Epidermal melanocyte (primary cell): ENCODE results near the gene IPO9.
A peak's percentile ranks its signal among the peaks of the same experiment; 100 is the strongest.
"Not testable (repeated sequence)": the region's sequence is repeated elsewhere in the genome, so short reads cannot be mapped to it uniquely, and the experiment has no call there.

Experiments
- DNase-seq: peaks from one replicate; pipeline ENCODE4 v3.0.0; 2011; ENCODE audit warnings: low spot score; ENCODE audit not compliant: insufficient read length

The IPO9 gene

DNA sequence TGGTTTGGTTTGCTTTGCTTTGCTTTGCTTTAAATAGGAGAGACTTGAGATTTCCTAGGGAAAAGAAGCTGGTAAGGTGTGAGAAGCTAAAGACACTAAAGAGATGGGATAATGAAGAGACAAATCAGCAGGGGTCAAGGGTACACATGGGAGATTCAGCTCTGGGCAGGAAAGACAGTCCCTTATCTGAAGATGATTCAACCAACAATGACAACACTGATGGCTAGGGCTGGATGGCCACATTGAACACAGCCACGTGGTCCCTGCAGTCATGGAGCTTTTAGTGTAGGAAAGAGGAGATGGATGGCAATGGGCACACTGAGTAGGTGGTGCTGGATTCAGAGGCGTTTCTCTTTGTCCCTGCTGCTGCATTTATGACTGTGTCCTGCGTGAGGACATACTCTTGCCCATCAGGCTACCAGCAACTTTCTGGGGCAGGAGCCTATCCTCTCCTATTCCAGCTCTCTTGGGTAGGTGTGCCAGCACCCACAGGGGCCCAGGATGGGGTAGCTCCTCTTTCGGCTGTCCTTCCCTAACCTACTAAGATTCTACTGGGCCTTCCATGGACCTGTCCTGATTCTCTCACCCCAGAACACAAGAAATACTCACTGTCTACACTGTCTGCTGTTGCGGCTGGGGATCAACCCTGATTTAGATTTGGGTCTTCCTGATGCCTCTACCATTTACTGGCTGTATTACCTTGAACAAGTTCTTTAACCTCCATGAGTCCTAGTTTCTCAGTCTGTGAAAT, 58.3 kb downstream of the IPO9 start:
- no peak for DNase-seq

DNA sequence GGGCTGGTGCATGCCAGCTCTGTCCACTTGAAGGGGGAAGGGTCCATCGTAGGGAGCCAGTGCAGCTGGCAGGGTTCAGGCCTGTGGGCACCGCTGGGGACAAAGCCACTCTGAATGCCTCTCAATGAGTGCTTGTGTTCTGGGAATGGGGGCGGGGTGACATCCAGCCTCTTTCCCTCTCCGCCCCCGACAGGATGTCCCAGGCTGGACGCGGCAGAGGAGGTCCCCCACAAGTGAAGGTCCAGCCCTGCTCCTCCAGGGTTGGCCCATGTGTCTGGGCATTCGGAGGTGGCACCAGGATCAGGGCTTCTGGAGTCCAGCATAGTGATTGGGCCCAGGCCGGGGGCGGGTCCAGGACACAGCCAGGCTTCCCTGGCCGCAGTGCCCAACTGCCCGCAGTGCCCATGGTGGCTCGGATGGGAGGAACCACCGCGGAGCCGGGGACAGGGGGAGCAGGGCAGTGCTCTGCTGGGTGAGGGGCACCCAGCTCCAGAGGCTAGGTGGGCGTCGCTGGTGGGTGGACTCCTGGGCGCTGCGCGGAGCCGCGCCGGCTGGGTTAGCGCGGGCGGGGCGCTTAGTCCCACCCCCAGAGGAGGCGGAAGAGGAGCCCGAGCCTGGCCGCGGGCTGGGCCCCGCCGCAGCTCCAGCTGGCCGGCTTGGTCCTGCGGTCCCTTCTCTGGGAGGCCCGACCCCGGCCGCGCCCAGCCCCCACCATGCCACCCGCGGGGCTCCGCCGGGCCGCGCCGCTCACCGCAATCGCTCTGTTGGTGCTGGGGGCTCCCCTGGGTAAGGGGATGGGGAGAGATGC, 59.5 kb downstream of the IPO9 start, which contains the start of gene SHISA4:
Gene SHISA4 (plus strand): TSS at position 617 of the 808 bp plus-strand sequence. CDS start 97 bp downstream, at position 714.
- DNase-seq, result peak; percentile 89

DNA sequence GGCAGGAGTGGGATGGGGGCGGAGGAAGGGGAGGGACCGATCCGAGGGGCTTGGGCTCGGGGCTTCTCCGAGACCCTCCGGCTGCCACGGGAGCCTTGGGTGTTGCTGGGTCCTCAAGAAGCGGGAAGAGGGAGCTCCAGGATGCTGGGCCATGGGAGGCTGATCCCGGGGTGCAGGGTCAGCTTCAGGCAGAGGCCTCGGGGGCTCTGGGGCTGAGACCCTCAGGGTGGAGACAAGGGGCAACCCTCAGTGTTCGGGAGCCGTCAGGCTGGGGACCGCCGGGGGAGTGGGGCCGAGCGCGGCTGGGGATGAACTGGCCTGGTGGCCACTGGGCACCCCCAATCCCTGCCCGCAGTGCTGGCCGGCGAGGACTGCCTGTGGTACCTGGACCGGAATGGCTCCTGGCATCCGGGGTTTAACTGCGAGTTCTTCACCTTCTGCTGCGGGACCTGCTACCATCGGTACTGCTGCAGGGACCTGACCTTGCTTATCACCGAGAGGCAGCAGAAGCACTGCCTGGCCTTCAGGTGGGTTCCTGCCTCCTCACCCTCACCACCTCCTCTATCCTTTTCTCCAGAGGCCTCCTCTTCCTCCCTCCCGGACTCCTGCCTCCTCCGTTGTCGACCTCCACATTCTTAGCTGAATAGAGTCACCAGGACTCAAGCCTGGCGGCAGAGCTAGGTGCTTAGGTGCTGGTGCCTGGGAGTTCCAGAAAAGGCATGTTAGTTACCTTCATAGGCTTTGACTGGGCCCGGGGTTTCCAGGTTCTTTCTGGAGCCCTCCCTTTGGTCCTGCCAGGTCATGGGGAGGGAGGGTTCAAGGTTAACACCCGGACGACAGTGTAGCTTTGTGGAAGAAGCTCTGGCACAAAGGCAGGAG, 60.4 kb downstream of the IPO9 start:
- DNase-seq, result no peak

DNA sequence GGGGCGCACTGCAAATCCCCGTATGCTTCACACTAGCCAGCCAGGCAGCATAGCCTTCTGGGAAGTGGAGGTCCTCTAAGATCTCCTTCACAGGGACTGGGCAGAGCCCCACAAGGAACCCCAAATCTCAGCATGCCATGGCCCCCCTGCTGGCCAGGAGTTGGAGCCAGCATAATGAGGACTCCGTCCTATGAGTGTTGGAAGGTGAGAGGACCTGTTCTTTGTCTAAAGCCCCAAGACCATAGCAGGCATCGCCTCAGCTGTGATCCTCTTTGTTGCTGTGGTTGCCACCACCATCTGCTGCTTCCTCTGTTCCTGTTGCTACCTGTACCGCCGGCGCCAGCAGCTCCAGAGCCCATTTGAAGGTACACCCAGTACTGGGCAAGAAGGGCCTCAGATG, 61.3 kb downstream of the IPO9 start:
- no peak for DNase-seq

DNA sequence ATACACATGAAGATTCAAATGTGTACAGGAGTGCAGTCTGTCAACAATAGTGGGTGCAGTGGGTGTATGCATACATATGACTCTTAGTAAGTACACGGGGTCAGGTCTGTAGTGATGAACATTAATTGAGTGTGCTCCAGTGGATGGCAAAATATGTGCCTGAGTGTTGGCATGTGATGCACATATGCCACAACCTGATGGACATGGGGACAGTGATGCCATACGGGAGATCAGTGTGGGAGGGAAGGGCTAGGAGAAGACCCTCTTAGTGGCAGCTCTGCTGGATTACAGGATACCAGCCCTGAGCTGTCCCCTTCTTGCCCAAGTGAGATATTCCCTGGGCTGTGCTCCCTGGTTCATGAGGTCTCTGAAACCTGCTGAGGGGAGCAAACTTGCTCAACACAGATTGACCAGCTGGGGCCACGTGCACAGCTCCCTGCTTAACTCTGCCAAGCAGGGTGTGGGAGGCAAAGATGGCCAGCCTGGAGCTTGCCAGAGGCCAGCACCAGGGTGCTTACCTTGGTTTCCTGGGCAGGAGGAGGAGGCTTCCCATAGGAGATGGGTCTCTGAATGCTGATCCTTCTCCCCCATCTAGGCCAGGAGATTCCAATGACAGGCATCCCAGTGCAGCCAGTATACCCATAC, 62.0 kb downstream of the IPO9 start:
- DNase-seq, result no peak

DNA sequence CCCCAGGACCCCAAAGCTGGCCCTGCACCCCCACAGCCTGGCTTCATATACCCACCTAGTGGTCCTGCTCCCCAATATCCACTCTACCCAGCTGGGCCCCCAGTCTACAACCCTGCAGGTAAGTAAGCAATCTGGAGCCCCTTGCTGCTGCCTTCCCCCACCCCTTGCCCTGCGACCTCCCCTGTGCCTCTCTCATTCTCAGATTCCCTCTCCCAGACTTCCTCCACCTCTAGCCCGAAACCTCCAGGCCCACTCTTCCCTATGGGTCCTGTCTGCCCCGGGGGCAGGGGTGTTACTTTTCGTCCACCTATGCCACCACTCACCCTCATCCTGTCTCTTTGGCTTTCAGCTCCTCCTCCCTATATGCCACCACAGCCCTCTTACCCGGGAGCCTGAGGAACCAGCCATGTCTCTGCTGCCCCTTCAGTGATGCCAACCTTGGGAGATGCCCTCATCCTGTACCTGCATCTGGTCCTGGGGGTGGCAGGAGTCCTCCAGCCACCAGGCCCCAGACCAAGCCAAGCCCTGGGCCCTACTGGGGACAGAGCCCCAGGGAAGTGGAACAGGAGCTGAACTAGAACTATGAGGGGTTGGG, 62.6 kb downstream of the IPO9 start:
- DNase-seq, result no peak

DNA sequence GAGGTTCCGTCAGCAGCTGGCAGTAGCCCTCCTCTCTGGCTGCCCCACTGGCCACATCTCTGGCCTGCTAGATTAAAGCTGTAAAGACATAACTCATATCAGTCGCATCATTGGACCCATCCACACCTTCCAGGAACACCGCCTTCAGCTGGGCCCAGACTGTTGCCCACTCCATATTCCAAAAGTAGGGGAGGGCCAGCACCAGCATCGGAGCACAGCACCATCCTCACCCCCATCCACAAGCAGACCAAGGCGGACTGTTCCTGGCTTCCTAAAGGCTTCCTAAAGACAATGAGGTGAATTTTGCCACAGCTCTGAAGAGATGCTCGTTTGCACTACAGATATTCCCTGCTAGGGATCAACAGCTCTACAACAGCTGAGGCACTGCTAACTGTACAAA, 63.3 kb downstream of the IPO9 start:
- no peak for DNase-seq

DNA sequence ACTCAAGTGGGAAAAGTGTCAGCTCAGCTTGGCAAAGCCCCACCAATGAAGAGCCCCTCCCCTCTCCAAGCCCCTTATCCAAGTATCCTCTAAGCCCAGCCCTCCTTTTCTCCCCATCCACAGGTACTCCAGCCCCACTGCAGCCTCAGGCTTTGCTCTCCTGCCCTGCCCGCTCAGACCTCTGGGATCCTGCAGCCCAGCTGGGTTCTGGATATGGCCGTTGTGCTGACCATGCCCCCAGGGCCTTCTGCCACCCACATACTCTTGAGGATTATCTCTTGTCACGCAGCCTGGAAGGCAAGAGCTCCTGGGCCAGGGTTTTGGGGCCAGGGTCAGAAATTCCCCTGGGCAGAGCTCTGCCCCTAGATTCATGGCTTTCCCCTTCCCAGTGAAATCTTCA, 64.5 kb downstream of the IPO9 start:
- DNase-seq, result no peak

DNA sequence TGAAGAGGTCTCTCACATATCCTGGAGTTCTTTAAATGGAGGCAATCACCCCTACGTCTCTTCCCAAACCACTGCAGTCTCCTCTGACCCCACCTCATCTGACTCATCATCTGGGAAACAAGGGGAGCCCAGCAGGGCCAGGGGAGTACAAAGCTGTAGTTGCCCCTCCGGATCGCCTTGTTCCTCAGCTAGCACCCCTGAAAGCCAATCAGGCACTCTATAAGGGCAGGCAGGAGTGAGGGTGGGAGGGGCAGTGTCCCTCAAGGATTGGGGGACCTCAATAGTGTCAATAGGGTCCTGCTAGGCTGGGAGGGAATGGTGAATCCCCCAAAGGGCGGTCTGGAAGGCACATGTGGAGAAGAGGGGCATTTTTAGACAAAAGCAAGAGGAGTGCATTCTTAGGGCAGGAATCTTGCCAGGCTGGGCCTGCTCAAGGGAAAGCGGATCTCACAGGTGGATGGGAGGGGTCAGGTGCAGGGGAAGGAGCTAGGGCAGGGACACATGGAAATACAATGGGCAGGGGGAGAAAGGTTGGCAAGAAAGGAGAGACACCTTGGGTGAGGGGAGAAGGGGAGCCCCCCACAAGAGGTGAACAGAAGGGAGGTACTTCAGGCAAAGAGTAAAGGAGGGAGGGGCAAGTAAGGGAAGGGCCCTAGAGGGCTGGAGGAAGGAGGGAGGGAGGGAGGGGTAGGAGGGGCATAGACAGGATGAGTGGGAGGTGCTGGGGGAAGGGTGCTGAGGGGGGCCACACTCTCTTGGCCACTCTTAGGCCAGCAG, 65.6 kb downstream of the IPO9 start:
- no peak for DNase-seq

DNA sequence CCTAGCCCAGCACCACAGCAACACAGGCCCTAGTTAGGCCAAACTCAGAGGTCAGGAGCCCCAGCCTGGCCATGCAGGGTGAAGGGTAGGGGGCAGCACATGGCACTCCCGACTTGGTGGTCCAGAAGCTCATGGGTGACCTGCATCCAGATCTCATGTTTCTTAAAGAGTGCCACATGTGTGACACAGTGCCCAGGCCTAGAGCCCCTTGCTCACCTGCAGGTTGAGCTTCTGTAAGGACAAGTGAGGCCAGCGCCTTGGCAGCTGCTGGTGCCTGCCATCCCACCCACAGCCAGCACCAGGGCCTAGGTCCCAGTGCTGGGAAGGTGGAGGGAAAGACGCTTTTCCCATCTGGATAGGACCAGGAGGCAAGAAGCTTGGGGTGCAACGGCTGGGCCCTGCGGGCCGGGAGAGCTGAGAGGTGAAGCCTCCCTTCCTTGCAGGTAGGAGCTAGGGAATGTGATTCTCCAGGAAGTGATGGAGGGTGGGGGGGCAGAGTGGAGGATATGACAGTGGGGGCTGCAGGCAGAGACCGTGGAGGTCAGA, 66.2 kb downstream of the IPO9 start:
- no peak for DNase-seq

DNA sequence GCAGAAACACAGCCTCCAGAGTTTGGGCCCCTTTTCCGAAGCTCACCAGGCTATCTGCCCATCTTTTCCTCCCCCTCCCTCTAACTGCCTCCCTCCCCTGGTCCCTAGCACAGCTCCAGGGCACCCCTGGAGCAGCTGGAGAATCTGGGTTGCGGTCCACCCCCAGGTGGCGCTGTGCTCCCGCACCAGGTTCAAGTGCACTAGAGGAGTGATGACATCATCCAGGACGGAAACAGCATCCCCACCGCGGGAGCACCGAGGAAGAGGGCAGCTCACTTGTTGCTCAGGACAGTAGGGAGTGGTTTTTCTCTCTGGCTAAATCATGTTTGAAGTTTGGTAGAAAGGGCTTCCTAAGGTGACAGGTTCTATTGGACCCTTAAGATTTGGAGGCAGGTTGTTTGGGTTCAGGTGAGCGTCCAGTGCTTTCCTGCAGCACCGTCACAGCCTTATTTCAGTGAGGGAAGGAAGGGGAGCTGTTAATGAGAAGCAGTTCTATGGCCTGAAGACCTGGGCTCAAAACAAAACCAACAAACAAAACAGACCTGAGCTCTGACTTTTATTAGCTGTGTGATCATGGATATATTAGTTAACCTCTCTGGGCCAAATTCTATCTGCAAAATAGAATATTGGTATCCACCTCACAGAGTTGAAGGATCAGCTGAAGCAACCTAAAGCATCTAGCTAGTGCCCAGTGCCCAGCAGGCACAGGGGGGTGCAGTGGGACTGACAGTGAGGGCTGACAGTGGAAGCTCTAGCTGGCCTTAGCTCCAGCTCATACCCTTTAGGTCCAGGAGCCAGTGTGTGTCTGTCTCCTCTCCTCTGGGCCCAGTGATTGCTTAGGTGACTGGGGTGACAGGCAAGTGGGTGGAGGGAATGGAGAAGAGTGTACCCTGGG, 67.2 kb downstream of the IPO9 start:
- DNase-seq, result peak; percentile 83

DNA sequence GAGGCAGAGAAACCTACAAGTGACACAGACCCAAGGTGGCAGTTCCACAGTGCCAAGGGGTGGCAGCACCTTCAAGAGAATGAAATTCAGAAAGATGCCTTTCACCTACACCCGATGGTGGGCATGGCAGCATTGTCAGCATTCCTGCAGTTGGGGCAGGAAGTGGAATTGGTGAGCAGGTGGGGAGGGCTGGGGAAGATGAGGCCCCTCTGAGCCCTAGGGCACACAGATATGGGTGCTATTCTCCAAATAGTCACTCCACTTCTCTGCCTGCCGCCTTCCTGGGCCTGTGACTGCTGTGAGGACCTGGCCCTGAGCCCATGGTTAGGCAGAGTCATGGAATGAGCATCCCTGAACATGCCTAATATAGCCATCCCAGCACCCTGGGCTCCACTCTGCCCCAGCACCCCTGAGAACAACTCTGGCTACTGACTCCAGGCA, 68.0 kb downstream of the IPO9 start:
- no peak for DNase-seq

DNA sequence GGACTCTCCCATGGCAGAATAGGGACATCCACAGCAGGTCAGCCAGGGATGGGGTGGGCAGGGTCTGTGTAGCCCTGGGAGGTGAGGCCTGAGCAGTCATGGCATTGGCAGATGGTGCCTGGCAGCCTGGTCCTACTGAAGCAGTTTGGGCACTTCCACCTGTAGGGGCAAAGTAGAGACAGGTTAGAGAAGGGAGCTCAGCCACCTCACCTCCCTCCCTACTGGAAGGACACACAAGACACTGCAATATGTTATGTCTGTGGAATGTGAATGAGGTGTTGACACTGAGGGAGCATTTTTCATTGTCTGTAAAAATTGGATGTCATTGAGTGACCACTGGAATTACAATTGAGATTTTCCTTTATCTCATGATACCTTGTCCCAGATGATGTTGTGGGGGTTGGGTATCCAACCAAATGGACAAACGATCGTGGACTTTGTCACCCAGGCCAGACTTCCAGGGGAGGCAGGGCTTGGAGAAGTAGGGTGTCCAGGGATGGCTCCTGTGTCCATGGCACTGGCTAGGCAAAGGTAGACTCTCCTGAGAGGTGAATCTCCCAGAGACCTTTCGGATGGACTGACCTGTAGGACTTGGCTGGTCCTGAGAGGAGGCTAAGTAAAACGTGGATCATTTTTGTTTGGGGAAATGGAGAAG, 69.4 kb downstream of the IPO9 start:
- no peak for DNase-seq

DNA sequence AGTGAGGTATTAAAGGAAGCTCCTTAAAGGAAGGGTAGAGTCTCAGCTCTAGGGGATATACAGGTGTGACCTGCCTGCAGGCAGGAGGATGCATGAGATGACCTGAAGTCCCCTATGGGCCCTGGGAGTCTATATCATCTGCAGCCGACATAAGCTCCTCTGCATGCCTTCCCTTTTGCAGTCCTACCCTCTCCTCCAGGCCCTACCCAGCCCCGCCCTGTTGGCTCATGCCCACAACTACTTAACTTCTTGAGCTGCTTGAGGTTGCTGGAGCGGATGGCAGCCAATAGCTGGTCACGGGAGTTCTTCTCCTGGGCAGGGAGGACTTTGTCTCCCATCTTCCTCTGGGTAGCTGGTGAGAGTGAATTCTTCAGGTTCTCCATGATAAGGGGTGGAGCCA, 70.0 kb downstream of the IPO9 start:
- no peak for DNase-seq

DNA sequence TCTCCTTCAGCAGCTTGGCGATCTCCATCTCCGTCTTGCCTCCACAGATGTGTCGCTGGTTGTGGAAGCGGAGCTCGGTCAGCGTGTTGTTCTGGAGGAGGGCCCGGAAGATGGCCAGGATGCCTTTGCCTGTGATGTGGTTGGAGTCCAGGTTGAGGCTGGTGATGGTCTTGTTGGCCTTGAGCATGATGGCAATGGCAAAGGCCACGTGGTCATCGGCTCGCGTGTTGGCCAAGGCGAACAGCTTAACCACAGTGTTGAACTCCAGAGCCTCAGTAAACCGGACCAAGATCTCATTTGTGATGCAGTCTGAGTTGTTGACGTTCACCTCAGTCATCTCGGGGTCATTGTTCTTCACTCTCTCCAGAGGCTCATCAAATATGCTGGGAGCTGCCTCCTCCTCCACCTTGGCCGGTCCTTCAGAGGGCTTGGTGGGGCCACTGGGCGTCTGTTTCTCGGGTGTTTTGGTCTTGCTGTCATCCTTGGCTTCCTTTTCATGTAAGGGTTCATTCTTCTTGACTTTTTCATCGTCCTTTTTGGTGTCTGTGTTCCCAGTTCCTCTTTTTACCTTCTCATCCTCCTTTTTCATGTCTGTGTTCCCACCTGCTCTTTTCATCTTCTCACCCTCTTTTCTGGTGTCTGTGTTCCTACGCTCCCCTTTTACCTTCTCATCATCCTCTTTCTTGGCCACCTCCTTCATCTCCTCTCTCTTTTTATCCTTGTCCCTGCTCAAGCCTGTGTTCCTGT, 70.9 kb downstream of the IPO9 start:
- no peak for DNase-seq

DNA sequence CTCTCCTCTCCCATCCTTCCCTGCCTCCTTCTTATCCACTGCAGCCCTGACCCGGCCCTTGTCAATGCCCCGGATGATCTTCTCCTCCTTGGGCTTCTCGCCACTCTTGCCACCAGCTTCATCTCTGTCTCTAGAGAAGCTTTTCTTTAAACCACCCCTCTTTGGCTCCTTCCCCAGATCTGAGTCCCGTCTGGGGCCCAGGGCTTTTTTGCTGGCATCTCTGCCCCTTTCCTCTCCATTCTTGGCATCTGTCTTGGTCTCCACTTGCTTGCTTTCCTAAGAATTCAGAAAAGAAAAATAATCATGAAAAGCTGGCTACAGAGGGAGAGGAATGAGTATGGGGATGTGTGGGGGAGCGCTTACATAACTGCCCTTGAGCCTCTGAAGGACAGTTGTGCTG, 71.5 kb downstream of the IPO9 start:
- DNase-seq, result no peak

DNA sequence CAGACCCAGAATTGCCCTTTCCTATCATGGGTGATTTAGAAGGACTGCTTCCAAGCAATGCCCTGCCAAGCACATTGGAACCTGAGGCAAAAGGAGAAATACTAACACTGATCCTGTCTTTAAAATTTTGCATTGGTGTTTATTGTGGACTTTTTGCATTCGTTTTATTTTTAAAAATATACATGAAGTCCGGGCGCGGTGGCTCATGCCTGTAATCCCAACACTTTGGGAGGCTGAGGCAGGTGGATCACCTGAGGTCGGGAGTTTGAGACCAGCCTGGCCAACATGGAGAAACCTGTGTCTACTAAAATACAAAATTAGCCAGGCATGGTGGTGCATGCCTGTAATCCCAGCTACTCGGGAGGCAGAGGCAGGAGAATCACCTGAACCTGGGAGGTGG, 72.1 kb downstream of the IPO9 start:
- DNase-seq, result not testable (repeated sequence)
